Stimulated activated naive CD4-positive, alpha-beta T cell (primary cell): ENCODE results near the gene TRIM43.
"Not testable (repeated sequence)": the region's sequence is repeated elsewhere in the genome, so short reads cannot be mapped to it uniquely, and the experiment has no call there.

Experiments
- DNase-seq, 6 experiments: peaks; one replicate each; lab custom pipeline; 2025; lab: John Stamatoyannopoulos, UW

Gene TRIM43

DNA sequence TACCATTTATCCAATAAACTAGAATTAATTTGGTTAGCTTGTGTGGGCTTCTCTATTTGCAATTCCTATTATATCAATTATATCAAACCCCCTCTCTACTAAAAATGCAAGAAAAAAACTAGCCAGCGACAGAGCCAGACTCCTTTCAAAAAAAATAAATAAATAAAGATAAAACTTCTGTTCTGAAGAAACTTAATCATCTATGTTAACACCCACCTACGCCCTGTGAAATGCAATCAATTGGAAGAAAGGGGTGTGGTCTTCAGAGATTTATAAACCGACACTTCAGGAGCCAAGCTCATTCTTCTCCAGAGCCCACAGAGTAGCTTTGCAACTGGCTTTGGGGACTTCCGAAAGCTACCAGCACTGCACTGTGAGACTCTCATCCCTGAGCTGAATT is at the start of gene TRIM43:
TRIM43 (plus strand) TSS at position 301 of the 400 bp plus-strand sequence. CDS start 2,023 bp downstream, outside the sequence.
- DNase-seq, result not testable (repeated sequence)

DNA sequence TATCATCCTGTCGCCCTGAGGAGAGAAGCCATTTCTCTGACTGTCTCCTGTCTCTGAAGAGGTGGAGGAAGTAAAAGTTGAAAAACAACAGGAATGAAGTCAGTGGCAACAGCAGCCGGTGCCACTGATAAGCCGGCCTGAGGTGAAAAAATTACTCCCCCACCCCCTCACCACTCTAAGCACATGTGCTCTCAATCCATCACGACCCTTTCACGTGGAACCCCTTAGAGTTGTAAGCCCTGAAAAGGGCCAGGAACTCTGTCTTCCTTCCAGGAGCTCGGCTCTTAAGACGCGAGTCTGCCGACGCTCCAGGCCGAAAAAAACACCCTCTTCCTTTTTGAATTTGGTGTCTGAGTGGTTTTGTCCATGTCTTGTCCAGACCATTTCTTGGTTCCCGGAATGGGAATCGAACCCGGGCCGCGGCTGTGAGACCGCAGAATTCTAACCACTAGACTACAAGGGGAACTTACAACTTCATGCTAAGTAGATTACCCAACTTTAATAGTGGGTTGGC is 40.7 kb upstream of the TRIM43 start:
- no peak for DNase-seq

DNA sequence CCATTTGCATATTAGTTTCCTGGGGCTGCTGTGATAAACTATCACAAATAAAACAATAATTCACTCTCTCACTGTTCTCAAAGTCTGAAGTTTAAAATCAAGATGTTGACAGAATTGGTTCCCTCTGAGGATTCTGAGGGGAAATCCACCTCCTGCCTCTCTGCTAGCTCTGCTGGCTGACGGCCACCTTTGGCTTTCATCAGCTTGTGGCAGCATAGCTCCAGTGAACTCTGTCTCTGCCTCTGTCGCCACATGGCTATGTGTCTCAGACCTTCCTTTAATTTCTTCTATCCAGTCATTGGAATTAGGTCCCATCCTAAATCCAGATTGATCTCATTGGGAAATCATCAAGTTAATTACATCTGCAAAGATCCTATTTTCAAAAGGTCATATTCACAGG is 38.9 kb upstream of the TRIM43 start:
- DNase-seq, result no peak

DNA sequence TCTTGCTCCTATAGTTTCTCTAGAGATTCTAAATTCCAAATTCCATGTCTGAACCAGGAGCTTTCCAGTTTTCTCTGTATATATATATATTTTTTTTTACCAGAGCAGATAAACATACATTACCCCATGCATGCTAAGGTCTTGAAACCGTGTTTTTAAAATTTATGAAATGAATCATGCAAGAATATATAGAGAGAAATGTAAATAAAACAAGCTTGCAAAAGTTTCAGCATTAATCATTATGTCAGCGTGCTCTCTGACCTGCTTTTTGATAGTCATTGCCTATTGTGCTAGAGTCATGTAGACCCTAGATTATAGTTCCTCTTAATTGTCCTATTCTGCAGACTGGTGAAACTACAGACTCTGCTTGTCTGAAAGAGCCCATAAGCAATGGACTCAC is 22.6 kb upstream of the TRIM43 start:
- no peak for DNase-seq

DNA sequence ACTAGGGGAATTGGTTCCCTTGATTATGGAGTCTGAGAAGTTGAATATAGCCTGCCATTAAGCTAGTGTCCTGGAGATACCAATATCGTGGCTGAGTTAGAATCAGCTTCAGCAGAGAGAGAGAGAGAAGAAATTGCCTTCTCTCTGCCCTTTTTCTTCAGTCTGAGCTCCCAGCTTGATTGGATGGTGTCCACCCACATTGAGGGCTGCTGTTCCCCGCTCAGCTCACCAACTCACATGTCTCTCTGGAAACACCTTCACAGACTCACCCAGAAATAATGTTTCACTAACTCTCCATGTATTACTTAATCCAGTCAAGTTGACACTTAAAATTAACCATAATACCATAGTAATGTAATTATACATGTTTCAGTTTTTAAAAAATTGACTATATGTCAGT is 17.9 kb upstream of the TRIM43 start:
- no peak for DNase-seq

GRCh38 chr2:95574506-95574905 is 17.3 kb upstream of the TRIM43 start:
- no peak for DNase-seq

DNA sequence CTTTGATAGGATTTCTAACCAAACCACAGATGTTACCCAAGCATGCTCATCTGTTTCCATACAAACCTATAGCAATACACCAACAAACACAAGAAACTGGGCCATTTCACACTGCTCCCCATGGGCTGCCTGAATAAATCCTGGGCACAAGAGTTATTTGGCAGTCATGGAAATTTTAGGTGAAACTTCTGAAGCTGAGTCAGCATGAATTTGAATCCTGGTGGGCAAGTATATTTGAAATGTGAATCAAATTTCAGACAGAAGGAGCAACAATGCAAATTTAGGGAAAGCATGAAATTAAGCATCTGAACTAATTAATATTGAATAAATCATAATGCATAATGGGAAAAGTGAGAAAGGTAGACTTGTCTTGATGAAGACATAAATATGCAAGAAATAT is 15.9 kb upstream of the TRIM43 start:
- DNase-seq, result no peak

DNA sequence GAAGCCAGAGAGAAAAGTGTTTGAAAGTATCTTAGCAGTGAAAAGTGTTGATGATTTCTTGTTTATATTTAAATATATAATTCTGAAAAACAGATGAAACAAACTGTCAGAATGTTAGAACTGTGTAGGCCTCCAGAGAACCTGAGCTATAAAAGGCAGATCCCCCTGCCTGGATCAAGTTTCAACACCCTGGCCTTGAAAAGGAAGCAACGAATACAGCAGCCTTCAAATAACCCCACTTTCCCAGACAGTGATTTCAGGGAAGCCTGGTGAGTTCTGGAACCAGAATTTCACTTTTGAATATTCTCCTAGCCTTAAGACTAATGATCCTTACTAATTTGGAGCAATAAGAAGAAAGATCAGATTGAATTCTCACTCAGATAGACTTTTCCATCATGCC is 13.3 kb upstream of the TRIM43 start:
- no peak for DNase-seq

GRCh38 chr2:95583545-95583944 is 8.3 kb upstream of the TRIM43 start:
- DNase-seq, result not testable (repeated sequence)

DNA sequence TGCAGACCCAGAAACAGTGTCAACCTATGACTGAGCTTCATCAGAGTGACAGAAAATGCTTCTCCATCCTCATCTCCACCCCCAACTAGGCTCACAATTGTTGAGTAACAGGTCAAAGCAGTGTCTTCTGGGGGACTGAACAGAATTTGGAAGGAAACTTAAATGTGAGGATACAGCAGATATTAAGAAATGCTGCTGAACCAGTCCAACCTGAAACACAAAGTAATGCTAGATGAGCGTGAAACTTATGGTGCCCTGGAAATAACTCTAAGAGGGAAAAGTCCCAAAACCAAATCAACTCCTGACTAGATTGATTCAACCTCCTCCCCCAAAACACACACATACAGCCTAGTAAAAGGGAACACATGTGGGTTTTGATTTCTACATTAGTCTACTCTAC is 7.5 kb upstream of the TRIM43 start:
- not testable (repeated sequence) for DNase-seq

- DNase-seq, result not testable (repeated sequence)
Observed at GRCh38 chr2:95589777-95590536, 1.8 kb upstream of the TRIM43 start.

- not testable (repeated sequence) for DNase-seq
Observed at GRCh38 chr2:95592973-95593372, 1.2 kb downstream of the TRIM43 start.

DNA sequence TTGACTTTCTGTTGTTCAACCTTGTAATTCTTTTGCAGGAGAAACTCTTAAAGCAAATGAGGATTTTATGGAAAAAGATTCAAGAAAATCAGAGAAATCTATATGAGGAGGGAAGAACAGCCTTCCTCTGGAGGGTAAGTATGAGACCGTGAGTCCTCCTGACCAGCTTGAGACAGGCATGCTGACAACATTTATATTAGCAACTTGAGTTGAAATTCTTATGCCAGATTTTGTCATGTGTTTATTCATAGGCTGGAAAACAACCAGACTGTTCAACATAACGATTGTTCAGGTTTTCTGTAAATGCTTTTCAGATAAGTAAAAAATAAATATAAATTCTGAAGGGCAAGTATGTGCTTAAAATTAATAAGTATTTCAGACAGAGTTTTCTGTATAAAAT is 3.2 kb downstream of the TRIM43 start:
- DNase-seq, result not testable (repeated sequence)

- DNase-seq, result not testable (repeated sequence)
Observed at GRCh38 chr2:95601301-95601700, 9.5 kb downstream of the TRIM43 start.

DNA sequence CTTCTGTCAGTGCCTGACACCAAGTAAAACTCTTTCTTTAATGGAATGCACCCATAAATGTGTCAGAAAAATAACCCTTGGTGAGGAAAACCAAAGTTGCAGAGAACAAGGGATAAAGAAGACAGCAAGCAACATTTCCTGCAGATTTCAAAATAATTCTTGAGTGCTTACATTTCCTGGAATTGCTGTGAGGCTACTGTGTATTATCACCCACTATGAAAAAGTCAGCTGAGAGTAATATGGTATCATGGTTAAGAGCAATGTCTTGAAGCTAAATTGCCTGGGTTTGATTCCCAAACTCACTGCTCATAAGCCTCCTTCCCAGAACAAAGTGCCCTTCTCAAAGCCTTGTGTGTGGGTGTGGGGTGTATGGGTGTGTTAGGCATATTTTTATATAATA is 10.3 kb downstream of the TRIM43 start:
- DNase-seq, result not testable (repeated sequence)

DNA sequence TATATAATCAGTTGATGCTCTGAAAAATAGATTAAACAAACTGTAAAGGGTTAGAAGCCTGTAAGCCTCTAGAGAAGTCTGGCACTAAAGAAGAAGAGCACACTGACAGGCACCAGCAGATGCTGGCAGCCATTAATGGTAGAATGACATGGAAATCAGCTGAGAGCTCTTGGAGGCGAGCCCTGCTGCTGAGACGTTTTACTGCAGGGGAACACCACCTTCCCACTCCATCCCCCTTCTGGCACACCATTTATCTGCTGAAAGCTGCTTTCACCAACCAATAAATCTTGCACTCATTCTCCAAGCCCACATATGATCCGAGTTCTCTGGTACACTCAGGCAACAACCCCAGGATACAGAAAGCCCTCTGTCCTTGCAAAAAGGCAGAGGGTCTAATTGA is 16.6 kb downstream of the TRIM43 start:
- DNase-seq, result not testable (repeated sequence)

- not testable (repeated sequence) for DNase-seq
Observed at GRCh38 chr2:95609764-95610163, 18.0 kb downstream of the TRIM43 start.

- DNase-seq, result not testable (repeated sequence)
Observed at GRCh38 chr2:95613048-95613447, 21.2 kb downstream of the TRIM43 start.

- DNase-seq, result not testable (repeated sequence)
Observed at GRCh38 chr2:95622728-95623127, 30.9 kb downstream of the TRIM43 start.

GRCh38 chr2:95630987-95631386 is 39.2 kb downstream of the TRIM43 start:
- not testable (repeated sequence) for DNase-seq

- DNase-seq, result not testable (repeated sequence)
Observed at GRCh38 chr2:95633626-95634259, 41.9 kb downstream of the TRIM43 start.

- not testable (repeated sequence) for DNase-seq
Observed at GRCh38 chr2:95640515-95641288, 48.9 kb downstream of the TRIM43 start.

DNA sequence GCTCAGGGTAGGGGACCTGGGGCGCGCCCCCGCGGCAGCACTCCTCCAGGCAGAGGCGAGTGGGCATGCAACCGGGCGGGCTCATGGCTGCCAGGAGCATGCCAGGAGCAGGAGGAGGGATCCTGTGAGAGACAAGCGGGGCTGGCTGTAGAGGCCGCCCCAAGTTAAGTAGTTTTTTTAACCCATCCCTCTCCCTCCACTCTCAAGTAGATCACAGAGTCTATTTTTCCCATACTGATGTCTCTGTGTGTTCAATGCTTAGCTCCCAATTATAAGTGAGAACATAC is 49.4 kb downstream of the TRIM43 start:
- not testable (repeated sequence) for DNase-seq
